Measurements from ENCODE around the gene HPSE.

DNA sequence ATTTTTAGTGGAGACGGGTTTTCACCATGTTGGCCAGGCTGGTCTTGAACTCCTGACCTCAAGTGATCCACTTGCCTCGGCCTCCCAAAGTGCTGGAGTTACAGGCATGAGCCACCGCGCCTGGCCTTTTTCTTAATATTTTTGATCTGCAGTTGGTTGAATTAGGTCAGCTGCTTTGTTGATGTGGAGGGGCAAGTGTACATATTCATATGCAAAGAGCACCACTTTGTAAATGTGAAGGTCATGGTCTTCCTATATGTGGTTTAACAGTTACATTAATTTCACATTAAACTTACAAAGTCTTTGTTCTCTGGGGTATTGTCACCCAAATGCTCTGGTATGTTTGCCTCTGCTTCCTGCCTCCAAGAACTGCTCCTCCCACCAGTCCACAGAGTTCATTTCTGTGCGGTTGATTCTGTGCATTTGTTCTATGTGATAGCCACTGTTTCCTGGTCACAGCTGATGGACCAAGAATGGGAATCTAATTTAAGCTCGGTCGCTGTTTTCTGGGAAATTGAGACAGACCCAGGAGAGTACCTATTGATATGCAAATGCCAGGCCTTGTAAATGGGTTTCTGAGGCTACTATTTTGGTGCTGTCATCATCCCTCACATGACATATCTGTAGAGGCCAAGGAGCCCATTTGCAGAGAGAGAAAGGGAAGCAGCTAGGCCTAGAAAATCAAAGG lies 26.9 kb upstream of the HPSE start:
- TF ChIP-seq CTCF (IDR thresholded peaks at IDR 0.05) (no peak), POLR2A (IDR thresholded peaks at IDR 0.05) (no peak), POLR2AphosphoS5 (IDR thresholded peaks at IDR 0.05) (no peak), EP300 (IDR thresholded peaks at IDR 0.05) (no peak)

All from stomach (tissue), 4 donors.